ENCODE results near the gene PSMB4.

Gene PSMB4

GRCh38 chr1:151371370-151372057, 27.9 kb upstream of the PSMB4 start:
- Histone ChIP-seq H2AFZ (ENCODE audit: low read length) (no peak overlapping the region), H3K9me2 (replicated peaks; ENCODE audit: insufficient read depth, low read length) (no peaks in the 10 kb centered on the region), H3K4me3 (ENCODE audit: low read length) (no peak overlapping the region), H3K27me3 (replicated peaks; ENCODE audit: insufficient read depth, low read length) (no peaks in the 10 kb centered on the region), H3K36me3 (replicated peaks; ENCODE audit: insufficient read depth, low read length) (no peaks in the 10 kb centered on the region), H3K4me2 (ENCODE audit: low read depth, low read length) (no peak overlapping the region), H3K79me2 (ENCODE audit: low read length) (no peaks in the 10 kb centered on the region), H3K9me3 (replicated peaks; ENCODE audit: insufficient read depth, low read length) (no peaks in the 10 kb centered on the region), H3K4me1 (ENCODE audit: low read length) (no peaks in the 10 kb centered on the region), H4K20me1 (ENCODE audit: insufficient read depth, low read length) (no peaks in the 10 kb centered on the region), H3F3A (ENCODE audit: insufficient read depth, low read length) (no peaks in the 10 kb centered on the region), H3K27ac (ENCODE audit: low read length) (no peak overlapping the region), H3K9ac (ENCODE audit: low read length) (no peak overlapping the region)
- DNase-seq = no peak
- no peak for TF ChIP-seq EZH2phosphoT487 (IDR thresholded peaks at IDR 0.05; ENCODE audit: low read length)
- no peak for TF ChIP-seq EZH2 (optimal IDR thresholded peaks at IDR 0.05; ENCODE audit: low read depth, low read length)
- TF ChIP-seq CTCF (IDR thresholded peaks at IDR 0.05; ENCODE audit: low read length) = no peak

- Histone ChIP-seq H3K4me2 (ENCODE audit: low read depth, low read length) (no peak within 1 kb of the TSS), H3K27me3 (replicated peaks; ENCODE audit: insufficient read depth, low read length) (no peaks in the 10 kb centered on the region), H4K20me1 (ENCODE audit: insufficient read depth, low read length) (no peaks in the 10 kb centered on the region), H3F3A (ENCODE audit: insufficient read depth, low read length) (no peaks in the 10 kb centered on the region), H3K9me2 (replicated peaks; ENCODE audit: insufficient read depth, low read length) (no peaks in the 10 kb centered on the region), H3K36me3 (replicated peaks; ENCODE audit: insufficient read depth, low read length) (no peaks in the 10 kb centered on the region), H3K4me3 (ENCODE audit: low read length) (no peak within 1 kb of the TSS), H2AFZ (ENCODE audit: low read length) (no peak within 1 kb of the TSS), H3K9me3 (replicated peaks; ENCODE audit: insufficient read depth, low read length) (no peaks in the 10 kb centered on the region), H3K9ac (ENCODE audit: low read length) (no peak within 1 kb of the TSS), H3K27ac (ENCODE audit: low read length) (no peak within 1 kb of the TSS), H3K79me2 (ENCODE audit: low read length) (no peaks in the 10 kb centered on the region), H3K4me1 (ENCODE audit: low read length) (no peaks in the 10 kb centered on the region)
- DNase-seq = no peak
- no peak for TF ChIP-seq EZH2 (optimal IDR thresholded peaks at IDR 0.05; ENCODE audit: low read depth, low read length)
- TF ChIP-seq CTCF (IDR thresholded peaks at IDR 0.05; ENCODE audit: low read length) = no peak
- TF ChIP-seq EZH2phosphoT487 (IDR thresholded peaks at IDR 0.05; ENCODE audit: low read length) = no peak
These were observed 27.1 kb upstream of the PSMB4 start, which contains the start of gene SELENBP1 for GRCh38 chr1:151372058-151372934. Gene SELENBP1 (minus strand): TSS chr1:151372705. CDS start chr1:151372641, 64 bp downstream.

GRCh38 chr1:151373196-151373595, 26.2 kb upstream of the PSMB4 start:
- H3K9me2 ChIP-seq (replicated peaks; ENCODE audit: insufficient read depth, low read length) = no peaks in the 10 kb centered on the region
- no peak overlapping the region for H3K9ac ChIP-seq (ENCODE audit: low read length)
- no peaks in the 10 kb centered on the region for H3K4me1 ChIP-seq (ENCODE audit: low read length)
- DNase-seq = no peak
- no peaks in the 10 kb centered on the region for H3K36me3 ChIP-seq (replicated peaks; ENCODE audit: insufficient read depth, low read length)
- H4K20me1 ChIP-seq (ENCODE audit: insufficient read depth, low read length) = no peaks in the 10 kb centered on the region
- no peaks in the 10 kb centered on the region for H3K79me2 ChIP-seq (ENCODE audit: low read length)
- H3K4me2 ChIP-seq (ENCODE audit: low read depth, low read length) = no peak overlapping the region
- no peaks in the 10 kb centered on the region for H3K27me3 ChIP-seq (replicated peaks; ENCODE audit: insufficient read depth, low read length)
- no peaks in the 10 kb centered on the region for H3K9me3 ChIP-seq (replicated peaks; ENCODE audit: insufficient read depth, low read length)
- H3K27ac ChIP-seq (ENCODE audit: low read length) = no peak overlapping the region
- H3K4me3 ChIP-seq (ENCODE audit: low read length) = no peak overlapping the region
- TF ChIP-seq EZH2 (optimal IDR thresholded peaks at IDR 0.05; ENCODE audit: low read depth, low read length) (no peak), EZH2phosphoT487 (IDR thresholded peaks at IDR 0.05; ENCODE audit: low read length) (no peak), CTCF (IDR thresholded peaks at IDR 0.05; ENCODE audit: low read length) (no peak)
- H3F3A ChIP-seq (ENCODE audit: insufficient read depth, low read length) = no peaks in the 10 kb centered on the region
- H2AFZ ChIP-seq (ENCODE audit: low read length) = no peak overlapping the region
